HepG2 (cell line): ENCODE results near the gene COX6A2. TPM values are rescaled to one million over a fixed set of nuclear protein-coding genes. Genes with fewer than 3 reads are reported as not detected.
A peak's percentile ranks its signal among the peaks of the same experiment; 100 is the strongest.

Experiments used
- ARHGAP35 ChIP-seq: sonication (generic); formaldehyde crosslinking; IDR thresholded peaks from 2 replicates; pipeline ENCODE4 v1.9.0; 2022; ENCODE audit warnings: mild to moderate bottlenecking, inconsistent platforms, moderate library complexity, missing genetic modification reagents, borderline replicate concordance
- ETV5 ChIP-seq: IDR thresholded peaks from 2 replicates; pipeline ENCODE4 v1.6.1; 2018; ENCODE audit warnings: missing biosample characterization, missing genetic modification reagents, inconsistent platforms, borderline replicate concordance
- ETV6 ChIP-seq: sonication (generic); formaldehyde crosslinking; conservative IDR thresholded peaks from 2 replicates; pipeline ENCODE4 v1.4.0; 2020; ENCODE audit warnings: missing genetic modification reagents
- KDM4B ChIP-seq: sonication (generic); formaldehyde crosslinking; IDR thresholded peaks from 2 replicates; pipeline ENCODE4 v1.4.0; 2020; ENCODE audit warnings: missing genetic modification reagents
- MATR3 ChIP-seq: sonication (generic); formaldehyde crosslinking; IDR thresholded peaks from 2 replicates; pipeline ENCODE4 v1.4.0; 2020; ENCODE audit warnings: missing genetic modification reagents
- MBNL3 ChIP-seq: fragments of 250-450 bp; sonication (Bioruptor Pico); conservative IDR thresholded peaks from 2 replicates; pipeline ENCODE4 v1.8.0; 2022; ENCODE audit warnings: mild to moderate bottlenecking, inconsistent platforms
- SAP130 ChIP-seq: IDR thresholded peaks from 2 replicates; pipeline ENCODE4 v1.6.1; 2016; ENCODE audit warnings: low read depth
- TCF7 ChIP-seq: sonication (generic); IDR thresholded peaks from 2 replicates; pipeline ENCODE4 v1.6.1; 2016; ENCODE audit warnings: antibody characterized with exemption, low read depth
- TEAD3 ChIP-seq: optimal IDR thresholded peaks from 2 replicates; pipeline ENCODE3; 2016; ENCODE audit warnings: borderline replicate concordance
- ZBTB21 ChIP-seq: sonication (generic); formaldehyde crosslinking; IDR thresholded peaks from 2 replicates; pipeline ENCODE4 v1.4.0; 2020; ENCODE audit warnings: missing genetic modification reagents
- ZNF160 ChIP-seq: sonication (generic); formaldehyde crosslinking; IDR thresholded peaks from 2 replicates; pipeline ENCODE4 v1.8.0; 2022; ENCODE audit warnings: mild to moderate bottlenecking, inconsistent platforms, missing genetic modification reagents
- ZNF24 ChIP-seq: fragments of 450-650 bp; IDR thresholded peaks from 2 replicates; pipeline ENCODE4 v1.6.1; 2017; ENCODE audit warnings: antibody characterized with exemption, mild to moderate bottlenecking
- ZNF432 ChIP-seq: sonication (generic); formaldehyde crosslinking; IDR thresholded peaks from 2 replicates; pipeline ENCODE4 v1.5.0; 2020; ENCODE audit warnings: missing genetic modification reagents, mild to moderate bottlenecking, borderline replicate concordance
- ZNF687 ChIP-seq: sonication (generic); formaldehyde crosslinking; IDR thresholded peaks from 2 replicates; pipeline ENCODE4 v1.5.1; 2020; ENCODE audit warnings: mild to moderate bottlenecking, missing genetic modification reagents, moderate library complexity
- polyA plus RNA-seq, 8 experiments: library from polyadenylated mRNA; depleted of rRNA in 3 of 8; stranded (reverse) in 7 of 8; unstranded in 1 of 8; fragments of >200 nt; fragmentation: Illumina TruSeq in 4 of 8; extraction: Trizol in 4 of 8; gene quantifications; 2 replicates each; pipeline versions ENCODE4 v1.2.1 to v1.2.3, GENCODE V29; 2011 to 2016; ENCODE audit warnings: low read depth in 4 of 8, missing spikeins in 1 of 8, mixed read lengths in 1 of 8; ENCODE audit not compliant: insufficient read depth in 1 of 8
- total RNA-seq, 5 experiments: library from RNA; depleted of rRNA; stranded (reverse); fragments of >200 nt; fragmentation: Illumina TruSeq; extraction: Trizol; gene quantifications; 2 replicates each; pipeline ENCODE4 v1.2.3, GENCODE V29; 2016; ENCODE audit warnings: low read depth in 1 of 5
- TF ChIP-seq, protein P1 (sequence below): IDR thresholded peaks from 2 replicates; pipeline ENCODE4 v1.6.1; 2012; ENCODE audit warnings: low read depth, low read length, improper control_type of control experiment
- TF ChIP-seq, protein P2 (sequence below): sonication (generic); formaldehyde crosslinking; IDR thresholded peaks from 2 replicates; pipeline ENCODE4 v1.4.0; 2020; ENCODE audit warnings: missing genetic modification reagents
- TF ChIP-seq, protein P3 (sequence below): sonication (generic); formaldehyde crosslinking; IDR thresholded peaks from 2 replicates; pipeline ENCODE4 v1.4.0; 2020; ENCODE audit warnings: mild to moderate bottlenecking, missing genetic modification reagents

COX6A2 gene
- total and polyA plus RNA-seq, 2 of the 13 experiments (the other 11 are each of a cell fraction or from before 2014, with no cell fraction given), result not detected

DNA sequence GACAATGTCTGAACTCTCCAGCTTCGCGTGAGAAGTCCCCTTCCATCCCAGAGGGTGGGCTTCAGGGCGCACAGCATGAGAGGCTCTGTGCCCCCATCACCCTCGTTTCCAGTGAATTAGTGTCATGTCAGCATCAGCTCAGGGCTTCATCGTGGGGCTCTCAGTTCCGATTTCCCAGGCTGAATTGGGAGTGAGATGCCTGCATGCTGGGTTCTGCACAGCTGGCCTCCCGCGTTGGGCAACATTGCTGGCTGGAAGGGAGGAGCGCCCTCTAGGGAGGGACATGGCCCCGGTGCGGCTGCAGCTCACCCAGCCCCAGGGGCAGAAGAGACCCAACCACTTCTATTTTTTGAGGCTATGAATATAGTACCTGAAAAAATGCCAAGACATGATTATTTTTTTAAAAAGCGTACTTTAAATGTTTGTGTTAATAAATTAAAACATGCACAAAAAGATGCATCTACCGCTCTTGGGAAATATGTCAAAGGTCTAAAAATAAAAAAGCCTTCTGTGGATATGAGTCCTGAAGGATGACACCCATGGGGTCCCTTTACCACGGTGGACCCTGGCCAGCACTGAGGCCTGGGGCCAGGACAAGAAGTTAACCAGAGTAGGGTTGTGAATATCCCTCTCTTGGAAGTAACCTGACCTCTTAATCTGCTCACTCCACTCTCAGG lies 45.5 kb downstream of the COX6A2 start (continued):
- TF ChIP-seq, protein P1, sequence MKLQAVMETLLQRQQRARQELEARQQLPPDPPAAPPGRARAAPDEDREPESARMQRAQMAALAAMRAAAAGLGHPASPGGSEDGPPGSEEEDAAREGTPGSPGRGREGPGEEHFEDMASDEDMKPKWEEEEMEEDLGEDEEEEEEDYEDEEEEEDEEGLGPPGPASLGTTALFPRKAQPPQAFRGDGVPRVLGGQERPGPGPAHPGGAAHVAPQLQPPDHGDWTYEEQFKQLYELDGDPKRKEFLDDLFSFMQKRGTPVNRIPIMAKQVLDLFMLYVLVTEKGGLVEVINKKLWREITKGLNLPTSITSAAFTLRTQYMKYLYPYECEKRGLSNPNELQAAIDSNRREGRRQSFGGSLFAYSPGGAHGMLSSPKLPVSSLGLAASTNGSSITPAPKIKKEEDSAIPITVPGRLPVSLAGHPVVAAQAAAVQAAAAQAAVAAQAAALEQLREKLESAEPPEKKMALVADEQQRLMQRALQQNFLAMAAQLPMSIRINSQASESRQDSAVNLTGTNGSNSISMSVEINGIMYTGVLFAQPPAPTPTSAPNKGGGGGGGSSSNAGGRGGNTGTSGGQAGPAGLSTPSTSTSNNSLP, result 0 out of 2 replicates have a peak, but pooled peaks have one; percentile 30
- 0 out of 2 replicates have a peak, but pooled peaks have one; percentile 21 for TF ChIP-seq ETV5 (CRISPR knock-in tag)
- TF ChIP-seq ETV6 (CRISPR knock-in tag), result no peak
- no peak for TF ChIP-seq ARHGAP35 (CRISPR knock-in tag)
- TF ChIP-seq, protein P2, sequence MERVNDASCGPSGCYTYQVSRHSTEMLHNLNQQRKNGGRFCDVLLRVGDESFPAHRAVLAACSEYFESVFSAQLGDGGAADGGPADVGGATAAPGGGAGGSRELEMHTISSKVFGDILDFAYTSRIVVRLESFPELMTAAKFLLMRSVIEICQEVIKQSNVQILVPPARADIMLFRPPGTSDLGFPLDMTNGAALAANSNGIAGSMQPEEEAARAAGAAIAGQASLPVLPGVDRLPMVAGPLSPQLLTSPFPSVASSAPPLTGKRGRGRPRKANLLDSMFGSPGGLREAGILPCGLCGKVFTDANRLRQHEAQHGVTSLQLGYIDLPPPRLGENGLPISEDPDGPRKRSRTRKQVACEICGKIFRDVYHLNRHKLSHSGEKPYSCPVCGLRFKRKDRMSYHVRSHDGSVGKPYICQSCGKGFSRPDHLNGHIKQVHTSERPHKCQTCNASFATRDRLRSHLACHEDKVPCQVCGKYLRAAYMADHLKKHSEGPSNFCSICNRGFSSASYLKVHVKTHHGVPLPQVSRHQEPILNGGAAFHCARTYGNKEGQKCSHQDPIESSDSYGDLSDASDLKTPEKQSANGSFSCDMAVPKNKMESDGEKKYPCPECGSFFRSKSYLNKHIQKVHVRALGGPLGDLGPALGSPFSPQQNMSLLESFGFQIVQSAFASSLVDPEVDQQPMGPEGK, result 0 out of 2 replicates have a peak, but pooled peaks have one; percentile 29
- no peak for TF ChIP-seq MATR3 (CRISPR knock-in tag)
- no peak for TF ChIP-seq TCF7
- TF ChIP-seq ZBTB21 (CRISPR knock-in tag), result no peak
- TF ChIP-seq KDM4B (CRISPR knock-in tag), result 0 out of 2 replicates have a peak, but pooled peaks have one; percentile 62
- TF ChIP-seq ZNF432 (CRISPR knock-in tag), result no peak
- TF ChIP-seq MBNL3 (CRISPR knock-in tag), result no peak
- TF ChIP-seq, protein P3, sequence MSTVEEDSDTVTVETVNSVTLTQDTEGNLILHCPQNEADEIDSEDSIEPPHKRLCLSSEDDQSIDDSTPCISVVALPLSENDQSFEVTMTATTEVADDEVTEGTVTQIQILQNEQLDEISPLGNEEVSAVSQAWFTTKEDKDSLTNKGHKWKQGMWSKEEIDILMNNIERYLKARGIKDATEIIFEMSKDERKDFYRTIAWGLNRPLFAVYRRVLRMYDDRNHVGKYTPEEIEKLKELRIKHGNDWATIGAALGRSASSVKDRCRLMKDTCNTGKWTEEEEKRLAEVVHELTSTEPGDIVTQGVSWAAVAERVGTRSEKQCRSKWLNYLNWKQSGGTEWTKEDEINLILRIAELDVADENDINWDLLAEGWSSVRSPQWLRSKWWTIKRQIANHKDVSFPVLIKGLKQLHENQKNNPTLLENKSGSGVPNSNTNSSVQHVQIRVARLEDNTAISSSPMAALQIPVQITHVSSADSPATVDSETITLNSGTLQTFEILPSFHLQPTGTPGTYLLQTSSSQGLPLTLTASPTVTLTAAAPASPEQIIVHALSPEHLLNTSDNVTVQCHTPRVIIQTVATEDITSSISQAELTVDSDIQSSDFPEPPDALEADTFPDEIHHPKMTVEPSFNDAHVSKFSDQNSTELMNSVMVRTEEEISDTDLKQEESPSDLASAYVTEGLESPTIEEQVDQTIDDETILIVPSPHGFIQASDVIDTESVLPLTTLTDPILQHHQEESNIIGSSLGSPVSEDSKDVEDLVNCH (CRISPR knock-in tag), result no peak
- no peak for TF ChIP-seq SAP130
- TF ChIP-seq TEAD3 (CRISPR knock-in tag), result peak; percentile 50
- peak; percentile 45 for TF ChIP-seq ZNF687
- no peak for TF ChIP-seq ZNF160 (CRISPR knock-in tag)
- TF ChIP-seq ZNF24, result no peak
